GM21447 (cell line): ENCODE results near the gene EBP.
"Not testable (repeated sequence)": the region's sequence is repeated elsewhere in the genome, so short reads cannot be mapped to it uniquely, and the experiment has no call there.

ENCODE experiments used
- ATAC-seq: cut with Tn5 transposase; IDR thresholded peaks from one replicate; pipeline ENCODE4 v1.9.1; 2021; ENCODE audit not compliant: unreplicated experiment

EBP gene

GRCh38 chrX:48492293-48492910, 29.2 kb upstream of the EBP start:
- ATAC-seq, result no peak

- no peak for ATAC-seq
Measured at GRCh38 chrX:48493890-48494364, 27.7 kb upstream of the EBP start.

GRCh38 chrX:48496660-48497059, 24.9 kb upstream of the EBP start:
- ATAC-seq, result no peak

- no peak for ATAC-seq
Measured at GRCh38 chrX:48497871-48498270, 23.7 kb upstream of the EBP start.

- no peak for ATAC-seq
Measured at GRCh38 chrX:48498374-48498809, 23.2 kb upstream of the EBP start.

GRCh38 chrX:48504261-48504660, 17.3 kb upstream of the EBP start:
- no peak for ATAC-seq

GRCh38 chrX:48505481-48505880, 16.1 kb upstream of the EBP start:
- no peak for ATAC-seq

GRCh38 chrX:48507246-48507645, 14.4 kb upstream of the EBP start:
- no peak for ATAC-seq

- ATAC-seq, result peak; percentile 79
Measured at GRCh38 chrX:48508400-48509244, 13.0 kb upstream of the EBP start, which contains the start of gene PORCN. TSS of gene PORCN (plus strand) at chrX:48508992. CDS start at chrX:48509821, 829 bp downstream.

- ATAC-seq, result no peak
Measured at GRCh38 chrX:48509245-48509590, 12.4 kb upstream of the EBP start.

- ATAC-seq, result no peak
Measured at GRCh38 chrX:48509619-48510018, 12.0 kb upstream of the EBP start.

GRCh38 chrX:48511560-48511959, 10.0 kb upstream of the EBP start:
- ATAC-seq, result no peak

GRCh38 chrX:48512371-48512935, 9.2 kb upstream of the EBP start:
- ATAC-seq, result no peak

GRCh38 chrX:48513670-48514069, 7.9 kb upstream of the EBP start:
- no peak for ATAC-seq

- ATAC-seq, result no peak
Measured at GRCh38 chrX:48514126-48514806, 7.3 kb upstream of the EBP start.

GRCh38 chrX:48514868-48515460, 6.6 kb upstream of the EBP start:
- no peak for ATAC-seq

- no peak for ATAC-seq
Measured at GRCh38 chrX:48515842-48516241, 5.8 kb upstream of the EBP start.

- no peak for ATAC-seq
Measured at GRCh38 chrX:48516285-48516684, 5.3 kb upstream of the EBP start.

GRCh38 chrX:48516987-48517386, 4.6 kb upstream of the EBP start:
- ATAC-seq, result no peak

- not testable (repeated sequence) for ATAC-seq
Measured at GRCh38 chrX:48519481-48519880, 2.1 kb upstream of the EBP start.

- no peak for ATAC-seq
Measured at GRCh38 chrX:48520455-48520854, 1.2 kb upstream of the EBP start.
